Measurements from ENCODE around the gene STBD1.

DNA sequence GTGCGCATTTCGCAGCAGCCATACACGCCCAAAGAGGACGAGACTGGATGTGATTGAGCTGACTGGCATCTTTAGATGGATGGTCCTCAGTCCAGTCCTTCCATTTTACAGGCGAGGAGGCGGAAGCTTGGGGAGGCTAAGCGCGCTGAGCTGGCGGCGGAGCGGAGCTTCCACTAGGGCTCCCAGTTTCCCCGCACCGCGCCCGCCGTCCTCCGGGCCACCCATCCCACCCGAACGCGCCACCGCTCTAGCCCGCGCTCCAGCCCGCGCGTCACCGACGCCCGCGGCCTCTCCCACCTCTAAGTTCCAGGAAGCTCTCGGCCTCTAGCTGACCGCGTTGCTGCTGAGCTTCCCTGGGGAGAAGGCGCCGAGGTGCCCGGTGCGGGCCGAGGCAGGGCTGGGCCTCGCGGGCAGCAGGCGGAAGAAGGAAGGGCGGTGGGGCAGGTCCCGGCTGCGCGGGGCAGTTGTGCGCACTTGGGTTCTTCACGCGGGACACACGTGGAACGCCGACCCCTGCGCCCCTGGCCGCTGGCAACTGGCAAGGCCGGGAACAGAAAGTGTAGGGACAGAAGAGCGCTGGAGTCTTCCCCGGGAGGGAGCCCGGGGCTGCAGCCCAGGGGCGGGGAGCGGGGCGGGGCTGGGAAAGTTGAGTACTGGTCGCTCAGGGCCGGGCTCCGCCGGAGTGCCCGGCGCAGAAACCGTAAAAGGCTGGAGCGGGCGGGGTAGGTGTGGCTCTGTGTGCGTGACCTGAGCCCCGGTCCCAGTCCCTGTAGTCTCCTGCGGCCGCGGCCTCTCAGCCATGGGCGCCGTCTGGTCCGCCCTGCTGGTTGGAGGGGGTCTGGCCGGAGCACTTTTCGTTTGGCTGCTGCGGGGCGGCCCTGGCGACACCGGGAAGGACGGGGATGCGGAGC is at the start of gene STBD1:
- TF ChIP-seq, protein P1, sequence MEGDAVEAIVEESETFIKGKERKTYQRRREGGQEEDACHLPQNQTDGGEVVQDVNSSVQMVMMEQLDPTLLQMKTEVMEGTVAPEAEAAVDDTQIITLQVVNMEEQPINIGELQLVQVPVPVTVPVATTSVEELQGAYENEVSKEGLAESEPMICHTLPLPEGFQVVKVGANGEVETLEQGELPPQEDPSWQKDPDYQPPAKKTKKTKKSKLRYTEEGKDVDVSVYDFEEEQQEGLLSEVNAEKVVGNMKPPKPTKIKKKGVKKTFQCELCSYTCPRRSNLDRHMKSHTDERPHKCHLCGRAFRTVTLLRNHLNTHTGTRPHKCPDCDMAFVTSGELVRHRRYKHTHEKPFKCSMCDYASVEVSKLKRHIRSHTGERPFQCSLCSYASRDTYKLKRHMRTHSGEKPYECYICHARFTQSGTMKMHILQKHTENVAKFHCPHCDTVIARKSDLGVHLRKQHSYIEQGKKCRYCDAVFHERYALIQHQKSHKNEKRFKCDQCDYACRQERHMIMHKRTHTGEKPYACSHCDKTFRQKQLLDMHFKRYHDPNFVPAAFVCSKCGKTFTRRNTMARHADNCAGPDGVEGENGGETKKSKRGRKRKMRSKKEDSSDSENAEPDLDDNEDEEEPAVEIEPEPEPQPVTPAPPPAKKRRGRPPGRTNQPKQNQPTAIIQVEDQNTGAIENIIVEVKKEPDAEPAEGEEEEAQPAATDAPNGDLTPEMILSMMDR (IDR thresholded peaks at IDR 0.05) = peak in 1 of 3 donors; percentile 8
- peak in 2 of 3 donors; percentile 48 to 70 for TF ChIP-seq POLR2AphosphoS5 (IDR thresholded peaks at IDR 0.05)
- no peak for TF ChIP-seq POLR2A (IDR thresholded peaks at IDR 0.05)
